Smooth muscle cell (in vitro differentiated cells): ENCODE results near the gene INCA1. TPM values are rescaled to one million over a fixed set of nuclear protein-coding genes. Genes with fewer than 3 reads are reported as not detected.

Experiments used
- DNase-seq: peaks from one replicate; lab custom pipeline; 2025; ENCODE audit not compliant: unreplicated experiment; lab: John Stamatoyannopoulos, UW
- H2AFZ ChIP-seq: fragments of 200-600 bp; sonication (generic); 2 replicates; pipeline ENCODE4 v1.6.0; 2016; ENCODE audit warnings: antibody characterized with exemption, low read depth, mild to moderate bottlenecking
- H3F3A ChIP-seq: fragments of 200-600 bp; sonication (generic); 2 replicates; pipeline ENCODE4 v1.6.0; 2017; ENCODE audit warnings: antibody characterized with exemption, low read depth
- H3K27ac ChIP-seq: fragments of 200-600 bp; sonication (generic); 2 replicates; pipeline ENCODE4 v1.5.1; 2016; ENCODE audit warnings: low read depth, mild to moderate bottlenecking
- H3K27me3 ChIP-seq: fragments of 200-600 bp; sonication (generic); 2 replicates; pipeline ENCODE4 v1.6.1; 2016; ENCODE audit warnings: low read depth, mild to moderate bottlenecking
- H3K36me3 ChIP-seq: fragments of 200-600 bp; sonication (generic); 2 replicates; pipeline ENCODE4 v1.5.1; 2016; ENCODE audit warnings: low read depth
- H3K4me1 ChIP-seq: fragments of 200-600 bp; sonication (generic); 2 replicates; pipeline ENCODE4 v1.5.1; 2016; ENCODE audit warnings: low read depth
- H3K4me2 ChIP-seq: fragments of 200-600 bp; sonication (generic); 2 replicates; pipeline ENCODE4 v1.6.0; 2016; ENCODE audit warnings: mild to moderate bottlenecking
- H3K4me3 ChIP-seq: fragments of 200-600 bp; sonication (generic); 2 replicates; pipeline ENCODE4 v1.5.1; 2016; ENCODE audit warnings: mild to moderate bottlenecking
- H3K79me2 ChIP-seq: fragments of 200-600 bp; sonication (generic); 2 replicates; pipeline ENCODE4 v1.6.0; 2016; ENCODE audit warnings: low read depth, mild to moderate bottlenecking
- H3K9ac ChIP-seq: fragments of 200-600 bp; sonication (generic); 2 replicates; pipeline ENCODE4 v1.6.0; 2016; ENCODE audit warnings: low read depth
- H3K9me3 ChIP-seq: fragments of 200-600 bp; sonication (generic); replicated peaks from 2 replicates; pipeline ENCODE4 v1.5.1; 2016; ENCODE audit warnings: low read depth
- H4K20me1 ChIP-seq: fragments of 200-600 bp; sonication (generic); 2 replicates; pipeline ENCODE4 v1.6.0; 2016; ENCODE audit warnings: low read depth
- CTCF ChIP-seq: fragments of 200-600 bp; sonication (generic); IDR thresholded peaks from 2 replicates; pipeline ENCODE4 v1.5.1; 2017; ENCODE audit warnings: borderline replicate concordance, mild to moderate bottlenecking, antibody characterized with exemption; ENCODE audit not compliant: insufficient read depth, poor library complexity, severe bottlenecking
- WGBS: methylation state at CpG from one replicate; pipeline ENCODE4 v1.1.7; 2016; ENCODE audit warnings: low lambda C conversion rate; 5-methylcytosine and 5-hydroxymethylcytosine counted together
- polyA plus RNA-seq: library from polyadenylated mRNA; unstranded; fragments of >200 nt; fragmentation: Nextera tagmentation; extraction: Ambion mirVana; gene quantifications from 2 replicates; pipeline ENCODE4 v1.2.1, GENCODE V29; 2016
- total RNA-seq: library from RNA; depleted of rRNA; stranded (reverse); fragments of >200 nt; gene quantifications from 2 replicates; pipeline ENCODE4 v1.2.3, GENCODE V29; 2014

The INCA1 gene
- total and polyA plus RNA-seq, 2 experiments from 2014 or later: 1.4 TPM; not detected in 1

DNA sequence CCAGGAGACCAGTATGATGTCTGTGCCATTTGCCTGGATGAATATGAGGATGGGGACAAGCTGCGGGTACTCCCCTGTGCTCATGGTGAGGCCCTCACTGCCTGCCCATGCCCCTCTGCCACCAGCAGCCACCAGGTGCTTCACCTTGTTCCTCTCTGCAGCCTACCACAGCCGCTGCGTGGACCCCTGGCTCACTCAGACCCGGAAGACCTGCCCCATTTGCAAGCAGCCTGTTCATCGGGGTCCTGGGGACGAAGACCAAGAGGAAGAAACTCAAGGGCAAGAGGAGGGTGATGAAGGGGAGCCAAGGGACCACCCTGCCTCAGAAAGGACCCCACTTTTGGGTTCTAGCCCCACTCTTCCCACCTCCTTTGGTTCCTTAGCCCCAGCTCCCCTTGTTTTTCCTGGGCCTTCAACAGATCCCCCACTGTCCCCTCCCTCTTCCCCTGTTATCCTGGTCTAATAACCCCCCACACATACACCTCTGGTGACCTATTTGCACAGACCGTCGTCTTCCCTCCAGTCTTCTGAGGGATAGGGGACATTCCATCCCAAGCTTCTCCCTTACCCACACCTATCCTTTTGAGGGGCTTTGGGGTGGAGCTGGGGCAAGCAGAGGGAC is 52.7 kb downstream of the INCA1 start:
- Histone ChIP-seq H3K9ac (peak overlapping the region; percentile 79), H3K27ac (peak overlapping the region; percentile 96), H3K4me1 (peaks cover 20% of the 10 kb centered on the region), H3K27me3 (no peaks in the 10 kb centered on the region), H3F3A (peaks cover 42% of the 10 kb centered on the region), H4K20me1 (peaks cover 40% of the 10 kb centered on the region), H3K4me2 (peak overlapping the region; percentile 45), H3K9me3 (no peaks in the 10 kb centered on the region), H2AFZ (no peak overlapping the region), H3K79me2 (peaks cover 67% of the 10 kb centered on the region), H3K36me3 (no peaks in the 10 kb centered on the region), H3K4me3 (no peak overlapping the region)
- WGBS: 81% methylated on average over 8 of the region's 8 CpGs
- DNase-seq: no peak
- TF ChIP-seq CTCF: no peak

DNA sequence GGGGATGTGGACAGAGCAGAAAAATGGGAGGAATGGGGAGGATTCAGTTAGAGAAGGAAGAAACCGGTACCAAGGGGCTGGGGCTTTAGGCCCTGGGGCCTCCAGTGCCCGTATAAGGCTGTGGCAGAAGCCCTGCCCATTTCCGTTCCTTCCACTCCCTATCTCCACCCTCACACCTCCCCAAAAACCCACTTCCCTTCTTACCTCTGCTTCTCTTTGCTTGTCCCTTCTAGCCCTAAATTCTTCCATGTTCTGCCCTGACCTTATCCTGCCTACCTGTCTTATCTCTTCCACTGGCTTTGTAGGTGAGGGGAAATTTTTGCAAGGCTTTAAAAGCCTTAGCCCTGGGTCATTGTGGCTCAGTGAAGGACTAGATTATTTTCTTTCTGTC is 53.2 kb downstream of the INCA1 start:
- DNase-seq: no peak
- no peak overlapping the region for H3K4me2 ChIP-seq
- H3K79me2 ChIP-seq: peaks cover 67% of the 10 kb centered on the region
- H3K27me3 ChIP-seq: no peaks in the 10 kb centered on the region
- H3K4me3 ChIP-seq: no peak overlapping the region
- H3K4me1 ChIP-seq: peaks cover 20% of the 10 kb centered on the region
- TF ChIP-seq CTCF: no peak
- no peaks in the 10 kb centered on the region for H3K9me3 ChIP-seq
- peaks cover 42% of the 10 kb centered on the region for H3F3A ChIP-seq
- no peak overlapping the region for H2AFZ ChIP-seq
- WGBS: 71% methylated on average over 3 of the region's 3 CpGs
- H3K36me3 ChIP-seq: no peaks in the 10 kb centered on the region
- H3K27ac ChIP-seq: peak overlapping the region; percentile 96
- H4K20me1 ChIP-seq: peaks cover 40% of the 10 kb centered on the region
- peak overlapping the region; percentile 79 for H3K9ac ChIP-seq

GRCh38 chr17:4942760-4943508 is 54.4 kb downstream of the INCA1 start:
- Histone ChIP-seq H2AFZ (no peak overlapping the region), H4K20me1 (peaks cover 40% of the 10 kb centered on the region), H3K27me3 (no peaks in the 10 kb centered on the region), H3K79me2 (peaks cover 75% of the 10 kb centered on the region), H3K27ac (peak overlapping the region; percentile 96), H3K4me3 (no peak overlapping the region), H3K9me3 (no peaks in the 10 kb centered on the region), H3K9ac (no peak overlapping the region), H3K4me1 (peaks cover 25% of the 10 kb centered on the region), H3F3A (peaks cover 40% of the 10 kb centered on the region), H3K4me2 (no peak overlapping the region), H3K36me3 (no peaks in the 10 kb centered on the region)
- WGBS: 83% methylated on average over 13 of the region's 13 CpGs
- no peak for DNase-seq
- TF ChIP-seq CTCF: no peak
